Tongue (tissue), 2 donors: ENCODE data around the gene PDZD2. TPM values are rescaled to one million over a fixed set of nuclear protein-coding genes. Genes with fewer than 3 reads are reported as not detected.

ENCODE experiments used
- DNase-seq: peaks from one replicate; pipeline ENCODE4 v3.0.0-alpha.2; 2015
- total RNA-seq: library from RNA; depleted of rRNA; stranded (reverse); fragments of >200 nt; gene quantifications from one replicate; pipeline ENCODE4 v1.2.3, GENCODE V29; 2014

The PDZD2 gene
- total RNA-seq, 1 donor from 2014 or later: 28.6 TPM

DNA sequence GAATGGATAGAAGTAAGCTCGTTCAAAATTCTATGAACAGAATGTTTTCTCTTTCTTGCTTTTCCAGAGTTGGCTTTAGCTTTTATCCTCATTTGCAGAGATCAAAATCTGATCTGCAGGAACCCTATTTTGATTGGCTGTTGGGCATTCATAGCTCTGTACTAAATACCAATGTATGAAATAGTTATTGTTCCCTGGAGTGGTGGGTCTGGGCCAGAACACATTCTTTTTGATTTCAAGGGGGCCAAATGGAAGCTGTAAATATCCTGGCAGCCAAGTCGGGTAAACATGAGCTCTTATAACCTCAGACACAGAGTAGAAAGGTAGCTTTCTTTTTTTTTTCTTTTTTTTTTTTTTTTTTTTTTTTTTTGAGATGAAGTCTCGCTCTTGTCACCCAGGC, 241.5 kb downstream of the PDZD2 start:
- DNase-seq: peak; percentile 38

- no peak for DNase-seq
Measured at GRCh38 chr5:31884896-31885295, 246.0 kb downstream of the PDZD2 start.

DNA sequence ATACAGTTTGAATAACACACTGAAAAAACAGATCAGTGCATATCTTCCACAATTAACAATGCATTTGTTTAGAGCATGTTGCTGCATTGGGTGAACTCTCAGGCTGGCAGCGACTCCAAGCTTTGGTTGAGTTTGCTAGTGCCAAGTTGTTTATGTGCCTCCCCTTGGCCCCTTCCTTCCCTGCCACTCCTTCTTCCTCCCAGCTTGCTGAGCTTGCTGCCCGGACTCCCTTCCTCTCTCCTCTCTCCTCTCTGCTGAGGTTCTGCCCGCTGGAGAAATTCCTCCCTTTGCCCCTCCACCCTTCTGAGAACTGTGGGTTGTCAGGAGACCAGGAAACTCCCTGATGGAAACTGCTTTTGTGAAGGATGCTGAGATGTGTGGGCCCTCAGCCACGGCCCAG, 247.3 kb downstream of the PDZD2 start:
- no peak for DNase-seq

- DNase-seq: no peak
Measured at GRCh38 chr5:31887556-31887955, 248.6 kb downstream of the PDZD2 start.

GRCh38 chr5:31888564-31888963, 249.6 kb downstream of the PDZD2 start:
- DNase-seq: no peak

- peak; percentile 84 for DNase-seq
Measured at GRCh38 chr5:31889001-31889561, 250.2 kb downstream of the PDZD2 start.

GRCh38 chr5:31890046-31890445, 251.1 kb downstream of the PDZD2 start:
- no peak for DNase-seq

DNA sequence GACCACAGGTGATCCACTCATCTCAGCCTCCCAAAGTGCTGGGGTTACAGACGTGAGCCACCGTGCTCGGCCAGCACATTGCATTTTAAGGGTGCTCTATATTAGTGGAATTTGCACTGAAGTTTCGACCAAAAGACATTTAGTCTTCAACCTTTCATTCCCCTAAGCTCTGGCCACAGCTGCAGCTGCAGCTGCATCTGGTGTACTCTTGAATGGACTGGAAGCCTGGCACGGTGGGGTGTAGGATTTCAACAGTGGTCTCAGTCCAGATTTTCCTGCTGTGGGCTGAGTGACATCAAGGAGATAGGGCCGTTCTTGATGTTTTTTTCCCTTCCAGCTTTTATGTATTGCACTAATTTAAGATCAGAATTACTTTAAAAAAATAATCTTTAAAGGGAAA, 255.2 kb downstream of the PDZD2 start:
- DNase-seq: peak; percentile 93

- no peak for DNase-seq
Measured at GRCh38 chr5:31895199-31895820, 256.4 kb downstream of the PDZD2 start.

- DNase-seq: peak; percentile 88
Measured at GRCh38 chr5:31898036-31898632, 259.2 kb downstream of the PDZD2 start.

DNA sequence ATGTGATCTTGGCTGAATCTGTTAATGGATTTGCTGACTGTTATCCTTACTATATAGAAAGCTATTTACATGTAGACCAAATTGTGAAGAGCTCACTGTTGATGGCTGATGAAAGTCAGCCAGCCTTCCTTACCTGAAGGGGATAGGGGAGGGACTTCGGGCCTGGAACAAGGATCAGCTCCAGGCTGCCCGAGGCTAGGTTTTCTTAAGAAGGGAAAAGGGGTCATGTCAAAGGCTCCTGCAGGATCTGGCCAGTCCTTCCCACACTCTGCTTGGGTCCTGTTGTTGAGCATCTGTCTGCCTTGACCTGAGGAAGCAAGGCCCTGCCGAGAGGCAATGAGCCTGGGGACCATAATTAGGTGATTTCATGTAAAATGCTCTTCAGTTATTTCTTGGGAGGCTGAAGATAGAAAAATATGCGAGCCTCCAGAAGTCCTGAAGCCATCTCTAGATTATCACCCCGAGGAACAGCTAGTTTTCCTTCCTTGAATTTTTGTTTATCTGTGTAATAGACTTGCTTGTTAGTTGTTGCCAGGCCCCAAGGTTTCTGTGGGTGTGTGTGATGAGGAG, 261.4 kb downstream of the PDZD2 start:
- no peak for DNase-seq

- DNase-seq: no peak
Measured at GRCh38 chr5:31901807-31902530, 263.0 kb downstream of the PDZD2 start.

DNA sequence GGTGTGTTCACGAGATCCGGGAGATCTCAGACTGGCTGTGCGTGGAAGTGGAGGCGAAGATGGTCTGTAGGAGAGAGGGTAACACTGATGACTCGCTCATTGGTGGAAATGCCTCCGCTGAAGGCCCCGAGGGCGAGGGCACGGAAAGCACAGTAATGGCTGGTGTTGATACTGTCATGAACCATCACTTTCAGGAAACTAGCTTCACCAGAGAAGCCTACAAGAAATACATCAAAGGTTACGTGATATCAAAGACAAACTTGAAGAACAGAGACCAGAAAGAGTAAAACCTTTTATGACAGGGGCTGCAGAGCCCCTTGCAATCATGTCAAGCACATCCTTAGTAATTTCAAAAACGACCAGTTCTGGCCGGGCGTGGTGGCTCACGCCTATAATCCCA, 269.5 kb downstream of the PDZD2 start:
- no peak for DNase-seq

DNA sequence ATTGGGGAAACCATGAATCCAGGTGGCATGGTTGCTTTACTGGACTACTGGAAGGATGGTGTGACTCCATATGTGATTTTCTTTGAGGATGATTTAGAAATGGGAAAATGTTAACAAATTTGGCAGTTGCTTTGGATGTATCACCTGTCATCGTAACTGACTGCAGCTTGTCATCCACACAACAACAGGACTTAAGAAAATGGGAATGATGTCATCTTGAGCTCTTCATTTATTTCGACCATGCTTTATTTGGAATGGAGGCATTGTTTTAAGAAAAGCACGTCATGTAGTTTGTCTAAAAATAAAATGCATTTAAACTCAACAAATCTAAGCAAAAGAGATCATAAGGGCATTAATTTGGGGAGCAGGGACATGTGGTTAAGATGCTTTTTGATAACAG, 270.1 kb downstream of the PDZD2 start:
- no peak for DNase-seq

- DNase-seq: no peak
Measured at GRCh38 chr5:31911291-31912265, 272.6 kb downstream of the PDZD2 start.

DNA sequence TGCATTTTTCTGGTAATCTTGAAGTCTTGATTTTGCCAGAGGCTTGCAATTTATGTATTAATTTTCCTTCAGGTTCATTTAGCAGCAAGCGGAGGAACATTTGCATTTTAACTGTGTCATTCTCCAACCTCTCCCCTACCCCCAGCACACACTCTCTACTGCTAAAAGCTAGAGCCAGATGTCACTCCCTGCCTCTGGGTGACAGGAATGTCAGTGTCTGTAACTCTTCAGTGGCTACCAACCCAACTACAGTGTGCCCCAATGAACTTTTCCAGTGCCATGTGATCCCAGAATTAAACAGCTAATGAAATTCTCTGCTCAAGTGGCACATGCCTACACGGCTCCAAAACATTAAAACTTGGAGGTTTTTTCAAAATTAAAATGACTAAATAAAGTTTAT, 274.9 kb downstream of the PDZD2 start:
- no peak for DNase-seq

DNA sequence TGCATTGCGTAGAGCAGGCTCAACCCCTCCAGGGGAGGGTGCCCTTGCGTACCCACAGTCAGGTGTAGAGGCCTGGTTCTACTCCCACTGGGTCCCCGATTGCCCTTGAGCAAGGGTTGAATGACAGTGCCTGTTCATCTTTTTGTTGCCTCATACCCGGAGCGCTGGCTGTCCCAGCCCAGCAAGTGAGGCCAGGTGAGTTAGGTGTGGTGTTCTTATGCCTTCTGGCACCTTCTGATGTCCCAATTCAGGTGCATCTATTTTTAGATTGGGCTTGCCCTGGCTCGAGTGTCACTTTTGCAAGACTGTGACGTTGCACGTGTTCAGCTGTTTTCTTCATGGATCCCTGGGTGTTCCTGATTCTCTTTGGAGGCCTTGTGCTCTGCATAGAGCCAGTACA, 277.4 kb downstream of the PDZD2 start:
- peak; percentile 41 for DNase-seq

DNA sequence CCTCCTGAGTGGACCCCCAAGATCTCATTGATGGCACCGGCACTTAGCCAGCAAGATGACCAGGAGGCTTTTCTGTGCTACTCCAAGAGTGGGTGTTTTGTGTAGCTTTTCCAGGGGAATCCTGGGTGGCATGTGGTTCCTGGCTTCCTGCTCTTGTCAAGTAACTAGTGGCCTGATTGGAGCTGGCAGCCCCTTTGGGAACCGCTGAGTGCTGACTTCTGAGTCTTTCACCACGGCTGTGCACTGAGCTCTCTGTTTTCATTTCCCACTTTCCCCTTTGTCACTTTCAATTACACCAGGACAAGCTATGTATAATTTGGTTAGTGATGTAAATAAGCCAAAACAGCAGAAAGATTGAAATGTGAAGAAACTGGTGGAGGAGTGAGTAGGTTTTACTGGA, 279.8 kb downstream of the PDZD2 start:
- DNase-seq: no peak

DNA sequence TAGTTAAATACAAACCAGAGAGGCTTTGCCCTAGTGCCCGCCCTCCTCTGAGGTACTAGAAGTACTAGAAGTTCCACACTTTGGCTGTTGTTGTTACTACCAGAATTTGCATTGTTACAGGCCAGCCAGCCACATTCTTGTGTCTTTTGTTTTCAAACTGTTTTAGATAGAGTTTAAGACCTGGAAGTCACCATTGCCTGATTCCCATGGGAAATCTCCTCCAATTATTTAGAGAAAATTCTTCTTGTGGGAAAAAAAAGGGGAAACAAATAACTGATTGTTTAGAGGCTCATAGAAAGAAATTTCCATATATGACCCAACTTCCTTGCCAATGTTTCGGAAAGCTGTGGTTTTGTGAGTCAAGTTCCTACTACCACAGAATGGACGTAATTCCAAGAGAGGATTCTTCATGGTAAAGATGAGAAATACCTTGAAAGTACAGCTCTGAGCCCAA, 282.9 kb downstream of the PDZD2 start:
- no peak for DNase-seq

- no peak for DNase-seq
Measured at GRCh38 chr5:31924005-31924404, 285.1 kb downstream of the PDZD2 start.

- no peak for DNase-seq
Measured at GRCh38 chr5:31931874-31932273, 292.9 kb downstream of the PDZD2 start.

DNA sequence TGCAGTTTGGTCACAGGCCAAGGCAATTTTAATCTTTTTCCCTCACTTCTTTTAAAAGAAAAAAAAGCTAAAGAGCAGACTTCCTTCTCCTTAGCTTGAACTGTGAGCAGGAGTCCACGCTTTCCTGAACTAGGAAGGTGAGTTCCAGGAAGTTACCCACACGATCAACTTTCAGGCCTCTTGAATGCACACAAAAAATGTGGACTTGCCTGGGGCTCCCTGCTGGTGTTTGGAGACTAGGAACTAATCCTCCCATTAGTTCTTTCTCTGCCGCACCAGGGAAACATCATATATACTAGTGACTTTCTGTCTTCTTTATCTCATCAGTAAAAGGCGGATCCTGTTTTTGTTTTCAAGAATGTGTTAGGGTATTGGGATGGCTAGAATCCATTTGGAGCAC, 295.2 kb downstream of the PDZD2 start:
- DNase-seq: no peak
